H1 (cell line): ENCODE results near the gene CCNB1. TPM values are rescaled to one million over a fixed set of nuclear protein-coding genes. Genes with fewer than 3 reads are reported as not detected.

Source experiments
- CTCF ChIA-PET: fragments of 300-600 bp; sonication (Branson Sonifier 250); formaldehyde crosslinking; loops from one replicate; lab custom pipeline; 2021; ENCODE audit not compliant: partially characterized antibody; lab: Charles Lee
- POLR2A ChIA-PET: fragments of 300-600 bp; sonication (Branson Sonifier 250); formaldehyde crosslinking; loops from one replicate; lab custom pipeline; 2021; ENCODE audit warnings: inconsistent platforms; ENCODE audit not compliant: partially characterized antibody; lab: Charles Lee
- DNase-seq, 2 experiments: peaks; one replicate each; pipeline versions ENCODE4 v3.0.0 to v3.0.0-alpha.2; 2010 to 2022; ENCODE audit warnings: low spot score in 2 of 2, low read depth in 1 of 2, mixed read lengths in 1 of 2
- FAIRE-seq: peaks from 2 replicates; lab custom pipeline; 2011; peaks lifted over from hg19 to GRCh38; lab: Jason Lieb, UNC
- H2AFZ ChIP-seq: 2 replicates; pipeline ENCODE4 v1.8.1; 2012; ENCODE audit warnings: low read length, inconsistent platforms
- H2AK5ac ChIP-seq: 2 replicates; pipeline ENCODE4 v1.6.1; 2013; ENCODE audit warnings: low read depth, low read length
- H2BK120ac ChIP-seq: replicated peaks from 2 replicates; pipeline ENCODE3; 2013; ENCODE audit warnings: low read depth, low read length, inconsistent platforms
- H2BK12ac ChIP-seq: 2 replicates; pipeline ENCODE4 v1.6.1; 2013; ENCODE audit warnings: low read depth, low read length
- H2BK15ac ChIP-seq: 2 replicates; pipeline ENCODE4 v1.6.1; 2013; ENCODE audit warnings: low read length
- H2BK20ac ChIP-seq: 2 replicates; pipeline ENCODE4 v1.6.1; 2013; ENCODE audit warnings: low read length
- H2BK5ac ChIP-seq: 2 replicates; pipeline ENCODE4 v1.6.1; 2013; ENCODE audit warnings: low read depth, low read length
- H3K14ac ChIP-seq: 2 replicates; pipeline ENCODE4 v1.6.1; 2013; ENCODE audit warnings: inconsistent platforms; ENCODE audit not compliant: insufficient read length
- H3K18ac ChIP-seq: 2 replicates; pipeline ENCODE4 v1.6.1; 2013; ENCODE audit warnings: low read length; ENCODE audit errors: extremely low read depth
- H3K23ac ChIP-seq: 2 replicates; pipeline ENCODE4 v1.6.1; 2013; ENCODE audit warnings: inconsistent platforms; ENCODE audit not compliant: insufficient read length
- H3K23me2 ChIP-seq: 2 replicates; pipeline ENCODE4 v1.6.1; 2013; ENCODE audit warnings: low read depth, low read length
- H3K27ac ChIP-seq: 2 replicates; pipeline ENCODE4 v1.6.1; 2011; ENCODE audit warnings: low read depth, low read length, inconsistent platforms
- H3K27me3 ChIP-seq, 4 experiments: replicated peaks in 1 of 4; 1 replicate in 1 of 4; 2 replicates in 3 of 4; pipeline versions ENCODE4 v1.6.1 to v1.8.1; 2011 to 2013; ENCODE audit warnings: low read length in 3 of 4, mild to moderate bottlenecking in 3 of 4, inconsistent platforms in 2 of 4, mixed read lengths in 2 of 4, moderate library complexity in 1 of 4; ENCODE audit not compliant: control insufficient read depth in 3 of 4, insufficient read depth in 3 of 4; ENCODE audit errors: extremely low read depth in 1 of 4
- H3K36me3 ChIP-seq, 4 experiments: 2 replicates each; pipeline versions ENCODE4 v1.6.1 to v1.8.1; 2011 to 2013; ENCODE audit warnings: mild to moderate bottlenecking in 4 of 4, low read length in 3 of 4, moderate library complexity in 2 of 4, control low read depth in 1 of 4, inconsistent platforms in 1 of 4; ENCODE audit not compliant: insufficient read depth in 4 of 4, control insufficient read depth in 2 of 4
- H3K4ac ChIP-seq: replicated peaks from 2 replicates; pipeline ENCODE3; 2013; ENCODE audit warnings: low read length, low read depth, mixed read lengths, inconsistent platforms; ENCODE audit not compliant: insufficient read length
- H3K4me1 ChIP-seq, 4 experiments: replicated peaks in 1 of 4; 1 replicate in 1 of 4; 2 replicates in 3 of 4; pipeline versions ENCODE4 v1.6.1 to v1.8.1; 2011 to 2013; ENCODE audit warnings: low read length in 3 of 4, inconsistent platforms in 2 of 4, mixed read lengths in 1 of 4; ENCODE audit not compliant: insufficient read depth in 4 of 4, control insufficient read depth in 3 of 4
- H3K4me2 ChIP-seq, 2 experiments: 2 replicates each; pipeline versions ENCODE4 v1.6.1 to v1.8.1; 2011 to 2013; ENCODE audit warnings: low read depth in 2 of 2, low read length in 2 of 2, control low read depth in 1 of 2, inconsistent platforms in 1 of 2, mild to moderate bottlenecking in 1 of 2; ENCODE audit not compliant: insufficient read depth in 1 of 2
- H3K4me3 ChIP-seq, 4 experiments: fragments of 200-600, 300-600 bp in 1 of 4; sonication (generic), shearing (Covaris generic), sonication (Bioruptor Twin) in 1 of 4; 2 replicates each; pipeline versions ENCODE4 v1.5.1 to v1.8.1; 2011 to 2016; ENCODE audit warnings: low read length in 4 of 4, low read depth in 3 of 4, control low read depth in 2 of 4, inconsistent platforms in 2 of 4, mild to moderate bottlenecking in 2 of 4, mixed read lengths in 1 of 4, moderate library complexity in 1 of 4; ENCODE audit not compliant: insufficient read depth in 2 of 4; ENCODE audit errors: extremely low read depth in 1 of 4
- H3K56ac ChIP-seq: replicated peaks from 2 replicates; pipeline ENCODE3; 2013; ENCODE audit warnings: low read depth, mild to moderate bottlenecking, mixed read lengths, low read length, inconsistent platforms; ENCODE audit not compliant: insufficient read length
- H3K79me1 ChIP-seq: 2 replicates; pipeline ENCODE4 v1.6.1; 2013; ENCODE audit warnings: low read depth, low read length, control low read depth
- H3K79me2 ChIP-seq, 2 experiments: 2 replicates each; pipeline versions ENCODE4 v1.6.1 to v1.8.1; 2012 to 2013; ENCODE audit warnings: low read length in 2 of 2, mild to moderate bottlenecking in 2 of 2, inconsistent platforms in 1 of 2; ENCODE audit not compliant: insufficient read depth in 2 of 2, control insufficient read depth in 1 of 2
- H3K9ac ChIP-seq, 4 experiments: replicated peaks in 1 of 4; 1 replicate in 1 of 4; 2 replicates in 3 of 4; pipeline versions ENCODE4 v1.6.1 to v1.8.1; 2011 to 2013; ENCODE audit warnings: low read depth in 3 of 4, low read length in 3 of 4, control low read depth in 2 of 4, mild to moderate bottlenecking in 2 of 4, moderate library complexity in 2 of 4, inconsistent platforms in 1 of 4; ENCODE audit errors: extremely low read depth in 1 of 4
- H3K9me3 ChIP-seq, 2 experiments: 2 replicates each; pipeline versions ENCODE4 v1.6.1 to v1.8.1; 2012 to 2013; ENCODE audit warnings: mild to moderate bottlenecking in 2 of 2, moderate library complexity in 2 of 2, control low read depth in 1 of 2, inconsistent platforms in 1 of 2, low read depth in 1 of 2, low read length in 1 of 2, mixed read lengths in 1 of 2; ENCODE audit not compliant: insufficient read depth in 2 of 2
- H4K20me1 ChIP-seq, 2 experiments: replicated peaks in 1 of 2; 2 replicates each; pipeline versions ENCODE3 to v1.8.1; 2011 to 2013; ENCODE audit warnings: inconsistent platforms in 2 of 2, low read length in 2 of 2, mild to moderate bottlenecking in 1 of 2; ENCODE audit not compliant: insufficient read depth in 2 of 2, control insufficient read depth in 1 of 2
- H4K5ac ChIP-seq: 2 replicates; pipeline ENCODE4 v1.6.1; 2013; ENCODE audit warnings: low read length, low read depth, mixed read lengths, inconsistent platforms; ENCODE audit not compliant: insufficient read length
- H4K8ac ChIP-seq: 2 replicates; pipeline ENCODE4 v1.8.0; 2013; ENCODE audit warnings: mild to moderate bottlenecking, moderate library complexity, low read length, inconsistent platforms; ENCODE audit not compliant: insufficient read depth; ENCODE audit errors: extremely low read depth
- H4K91ac ChIP-seq: replicated peaks from 2 replicates; pipeline ENCODE3; 2013; ENCODE audit warnings: low read length, mixed read lengths, inconsistent platforms; ENCODE audit not compliant: insufficient read length
- CHD2 ChIP-seq: IDR thresholded peaks from 2 replicates; pipeline ENCODE4 v1.6.1; 2012; ENCODE audit warnings: low read length, improper control_type of control experiment
- CTBP2 ChIP-seq: IDR thresholded peaks from 2 replicates; pipeline ENCODE4 v1.7.0; 2011; ENCODE audit warnings: borderline replicate concordance, mild to moderate bottlenecking, moderate library complexity, mixed read lengths, low read length; ENCODE audit not compliant: insufficient read depth, insufficient read length
- GTF2F1 ChIP-seq: IDR thresholded peaks from 2 replicates; pipeline ENCODE4 v1.6.1; 2012; ENCODE audit warnings: low read depth, low read length, improper control_type of control experiment, borderline replicate concordance
- JUND ChIP-seq: IDR thresholded peaks from 2 replicates; pipeline ENCODE4 v1.6.1; 2011; ENCODE audit warnings: mild to moderate bottlenecking, improper control_type of control experiment, low read length
- KDM4A ChIP-seq: IDR thresholded peaks from one replicate; pipeline ENCODE4 v1.7.1; 2012; ENCODE audit warnings: low read depth, mild to moderate bottlenecking, moderate library complexity, low read length, inconsistent platforms; ENCODE audit not compliant: severe bottlenecking
- KDM5A ChIP-seq: fragments of 200-600 bp; IDR thresholded peaks from 2 replicates; pipeline ENCODE4 v1.7.1; 2012; ENCODE audit warnings: mild to moderate bottlenecking, low read length, inconsistent platforms, mixed read lengths
- MAFK ChIP-seq: IDR thresholded peaks from 2 replicates; pipeline ENCODE4 v1.6.1; 2012; ENCODE audit warnings: low read depth, mild to moderate bottlenecking, improper control_type of control experiment, low read length
- POLR2AphosphoS5 ChIP-seq: IDR thresholded peaks from 2 replicates; pipeline ENCODE4 v1.6.1; 2011; ENCODE audit warnings: low read depth, low read length
- RXRA ChIP-seq: IDR thresholded peaks from 2 replicates; pipeline ENCODE4 v1.6.1; 2011; ENCODE audit warnings: low read depth, mild to moderate bottlenecking, low read length, moderate library complexity; ENCODE audit not compliant: insufficient read depth
- SIRT6 ChIP-seq: IDR thresholded peaks from one replicate; pipeline ENCODE4 v1.7.1; 2012; ENCODE audit warnings: low read length, inconsistent platforms
- SP1 ChIP-seq: IDR thresholded peaks from 2 replicates; pipeline ENCODE4 v1.6.1; 2011; ENCODE audit warnings: low read depth, low read length
- SP2 ChIP-seq: IDR thresholded peaks from 2 replicates; pipeline ENCODE4 v1.6.1; 2012; ENCODE audit warnings: mild to moderate bottlenecking, low read length, inconsistent platforms
- SRF ChIP-seq: IDR thresholded peaks from 2 replicates; pipeline ENCODE4 v1.6.1; 2011; ENCODE audit warnings: mild to moderate bottlenecking, low read depth, low read length, moderate library complexity
- TAF7 ChIP-seq: optimal IDR thresholded peaks from 2 replicates; pipeline ENCODE3; 2011; ENCODE audit warnings: low read depth, mild to moderate bottlenecking, inconsistent platforms, low read length, moderate library complexity, borderline replicate concordance
- TEAD4 ChIP-seq: IDR thresholded peaks from 2 replicates; pipeline ENCODE4 v1.6.1; 2012; ENCODE audit warnings: low read depth, low read length, inconsistent platforms, mixed read lengths
- ZNF274 ChIP-seq: IDR thresholded peaks from 2 replicates; pipeline ENCODE4 v1.7.0; 2012; ENCODE audit warnings: low read length, borderline replicate concordance; ENCODE audit errors: extremely low read depth
- WGBS, 2 experiments: shearing (Covaris generic) in 1 of 2; methylation state at CpG; one replicate each; pipeline versions ENCODE4 v1.1.6 to v1.1.7; 2013 to 2015; ENCODE audit warnings: low lambda C conversion rate in 2 of 2, mixed read lengths in 2 of 2, inconsistent platforms in 1 of 2, low coverage in 1 of 2, missing lambda C conversion rate in 1 of 2; ENCODE audit not compliant: insufficient replicate concordance in 2 of 2, insufficient coverage in 1 of 2, insufficient read length in 1 of 2; ENCODE audit errors: extremely low coverage in 1 of 2, missing lambda C conversion rate in 1 of 2; 5-methylcytosine and 5-hydroxymethylcytosine counted together
- polyA plus RNA-seq, 7 experiments: library from polyadenylated mRNA; depleted of rRNA in 3 of 7; stranded (reverse) in 5 of 7; unstranded in 2 of 7; fragments of >200 nt in 5 of 7; fragments of 200-250 nt in 2 of 7; gene quantifications; 1 replicate in 5 of 7; 2 replicates in 1 of 7; 4 replicates in 1 of 7; pipeline versions ENCODE4 v1.2.1 to v1.2.3, GENCODE V29; 2011 to 2013; ENCODE audit warnings: missing spikeins in 2 of 7, mixed read lengths in 2 of 7
- total RNA-seq: library from RNA; stranded (reverse); fragmentation: NEBNext Ultra II Directional; extraction: Animal tissue kit (Norgen Biotek cat#: 25700); gene quantifications from 2 replicates; pipeline ENCODE4 v1.2.1, GENCODE V29; 2021

The CCNB1 gene
- total and polyA plus RNA-seq, 2 of the 8 experiments (the other 6 are each of a cell fraction or from before 2014, with no cell fraction given), result 122 to 338 TPM

DNA sequence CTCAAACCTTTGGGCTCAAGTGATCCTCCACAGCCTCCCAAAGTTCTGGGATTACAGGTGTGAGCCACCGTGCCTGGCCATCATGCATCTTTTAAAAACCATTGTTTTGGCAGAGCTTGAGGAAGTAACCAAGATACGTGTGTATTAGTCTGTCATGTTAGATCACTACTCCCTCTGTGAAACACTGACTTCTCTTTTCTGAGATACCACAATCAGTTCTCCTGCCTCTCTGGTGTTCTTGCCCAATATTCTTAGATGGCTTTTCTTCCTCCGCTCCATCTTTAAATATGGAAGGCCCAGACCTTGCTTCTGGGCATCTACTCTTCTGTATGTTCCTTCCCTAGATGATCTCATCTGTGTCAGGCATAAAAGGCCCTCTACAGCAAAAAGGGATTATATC, 14.2 kb upstream of the CCNB1 start:
- H3K4me3 ChIP-seq, result no peak overlapping the region
- 79% methylated on average over 3 of the region's 3 CpGs; no CpG with 5 or more reads in 1 of the 2 experiments for WGBS, 2 experiments
- H3K14ac ChIP-seq, result no peak overlapping the region
- no peak overlapping the region for H4K5ac ChIP-seq
- ChIA-PET POLR2A (interaction anchor here (1.8 kb wide), 1 partner anchor 14 kb away, joined by 7 read pairs; the partner anchor contains the start of gene CCNB1), CTCF (interaction anchor here (0.7 kb wide), 1 partner anchor 182 kb away, joined by 4 read pairs; no protein-coding TSS in a partner anchor)
- H2AFZ ChIP-seq, result no peak overlapping the region
- H3K23ac ChIP-seq, result no peak overlapping the region
- no peak overlapping the region for H2BK120ac ChIP-seq
- H4K91ac ChIP-seq, result no peak overlapping the region
- no peak overlapping the region for H2BK15ac ChIP-seq
- no peak overlapping the region for H3K18ac ChIP-seq
- no peak overlapping the region for H2BK12ac ChIP-seq
- no peak overlapping the region for H4K8ac ChIP-seq
- H3K9ac ChIP-seq, result no peak overlapping the region
- H3K27me3 ChIP-seq, result no peaks in the 10 kb centered on the region
- H3K79me2 ChIP-seq, result no peaks in the 10 kb centered on the region
- no peaks in the 10 kb centered on the region for H4K20me1 ChIP-seq
- H3K4ac ChIP-seq, result no peak overlapping the region
- H2AK5ac ChIP-seq, result no peak overlapping the region
- no peak overlapping the region for H3K56ac ChIP-seq
- H3K4me2 ChIP-seq, result no peak overlapping the region
- no peak overlapping the region for H2BK20ac ChIP-seq
- H3K9me3 ChIP-seq, result no peaks in the 10 kb centered on the region
- H2BK5ac ChIP-seq, result no peak overlapping the region
- FAIRE-seq (no peak), DNase-seq (no peak)
- H3K36me3 ChIP-seq, result no peaks in the 10 kb centered on the region
- H3K23me2 ChIP-seq, result no peaks in the 10 kb centered on the region
- no peaks in the 10 kb centered on the region; the same call in 1 of the 2 replicates for H3K79me1 ChIP-seq
- no peaks in the 10 kb centered on the region for H3K4me1 ChIP-seq
- no peak overlapping the region for H3K27ac ChIP-seq
- TF ChIP-seq RXRA (no peak), CTBP2 (no peak), SIRT6 (no peak), ZNF274 (no peak), GTF2F1 (no peak), CHD2 (no peak), SRF (no peak), KDM5A (no peak), JUND (no peak), POLR2AphosphoS5 (no peak), TEAD4 (no peak), MAFK (no peak), SP1 (no peak), TAF7 (no peak), KDM4A (no peak), SP2 (no peak)
